ENCODE measurements around the gene ARHGAP19. TPM values are rescaled to one million over a fixed set of nuclear protein-coding genes. Genes with fewer than 3 reads are reported as not detected.

ARHGAP19 gene
- total and polyA plus RNA-seq, 2 donors (not counting 3 experiments of a cell fraction or from before 2014, with no cell fraction given), result 6.8 to 20.0 TPM

DNA sequence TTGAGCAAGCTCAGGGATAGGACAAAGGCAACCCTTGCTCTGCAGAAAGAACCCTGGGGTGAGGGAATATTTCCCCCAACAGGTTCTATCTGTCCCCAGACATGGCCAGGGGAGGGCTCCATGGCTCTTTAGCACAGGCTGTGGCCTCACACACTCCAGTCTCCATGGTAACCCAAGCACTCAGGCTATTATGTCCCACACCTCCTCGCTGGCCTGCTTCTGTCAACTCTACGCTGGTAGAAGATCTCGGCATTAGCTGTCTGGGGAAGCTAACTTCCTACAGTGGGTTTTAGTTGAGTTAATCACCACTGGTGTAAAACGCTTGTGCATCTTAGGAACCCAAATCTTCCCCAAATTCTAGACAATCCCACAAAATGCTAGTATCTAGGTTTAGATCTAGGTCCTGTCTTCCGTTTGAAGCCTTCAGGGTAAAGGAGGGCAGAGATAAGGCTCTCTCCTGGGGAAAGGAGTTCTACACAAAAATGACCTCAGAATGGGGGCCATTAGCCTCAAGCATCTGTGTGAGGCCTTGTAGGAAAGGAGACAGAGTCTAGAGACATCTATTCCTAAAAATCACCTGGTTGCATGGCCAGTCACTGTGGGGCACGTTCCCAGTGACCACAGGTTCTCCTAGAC lies 70.0 kb downstream of the ARHGAP19 start:
- Histone ChIP-seq H3K9me3 (replicated peaks; ENCODE audit: control insufficient read depth, insufficient read depth, low read length) (no peaks in the 10 kb centered on the region), H3K9ac (replicated peaks; ENCODE audit: extremely low read depth, insufficient read depth, low read length) (no peak overlapping the region), H3K27ac (ENCODE audit: insufficient read depth, low read depth, low read length) (no peak overlapping the region), H3K4me3 (replicated peaks in 1 of 3; ENCODE audit: insufficient read depth in 1 of 3, low read depth in 1 of 3, low read length in 3 of 3) (no peak overlapping the region), H3K27me3 (ENCODE audit: control insufficient read depth in 2 of 2, insufficient read depth in 2 of 2, low read length in 2 of 2) (no peaks in the 10 kb centered on the region), H3K9me1 (replicated peaks; ENCODE audit: control insufficient read depth, extremely low read depth, insufficient read depth, low read length) (no peaks in the 10 kb centered on the region), H3K4me2 (ENCODE audit: insufficient read depth, low read length) (no peak overlapping the region), H4K20me1 (replicated peaks; ENCODE audit: control insufficient read depth, extremely low read depth, insufficient read depth, low read length) (no peaks in the 10 kb centered on the region), H2AFZ (ENCODE audit: low read depth, low read length) (no peak overlapping the region), H3K36me3 (ENCODE audit: control insufficient read depth in 2 of 2, extremely low read depth in 1 of 2, insufficient read depth in 2 of 2, low read length in 2 of 2) (peaks cover 0 to 2% of the 10 kb centered on the region in 2 experiments), H3K79me2 (ENCODE audit: control insufficient read depth, insufficient read depth, low read length) (no peaks in the 10 kb centered on the region), H3K4me1 (ENCODE audit: control insufficient read depth, extremely low read depth, insufficient read depth, low read length) (peaks cover 18% of the 10 kb centered on the region)
- intact Hi-C loops (cut with micrococcal nuclease) (no loop called here), dilution Hi-C loops (cut with MboI; ENCODE audit: extremely low pct_ligation_motif_present, low sequenced_read_pairs) (no loop called here)
- DNase-seq (ENCODE audit: low read depth, low spot score) (no peak), FAIRE-seq (no peak)
- CTCF ChIA-PET, result interaction anchor here (1.5 to 6.2 kb wide), 4 partner anchors 12 to 150 kb away, joined by 3 to 47 read pairs (median 14); no protein-coding TSS in a partner anchor
- POLR2A ChIA-PET, result no interaction called here
- no peak for TF ChIP-seq MYC (IDR thresholded peaks at IDR 0.05; ENCODE audit: low read depth, low read length)
- TF ChIP-seq, protein P1, sequence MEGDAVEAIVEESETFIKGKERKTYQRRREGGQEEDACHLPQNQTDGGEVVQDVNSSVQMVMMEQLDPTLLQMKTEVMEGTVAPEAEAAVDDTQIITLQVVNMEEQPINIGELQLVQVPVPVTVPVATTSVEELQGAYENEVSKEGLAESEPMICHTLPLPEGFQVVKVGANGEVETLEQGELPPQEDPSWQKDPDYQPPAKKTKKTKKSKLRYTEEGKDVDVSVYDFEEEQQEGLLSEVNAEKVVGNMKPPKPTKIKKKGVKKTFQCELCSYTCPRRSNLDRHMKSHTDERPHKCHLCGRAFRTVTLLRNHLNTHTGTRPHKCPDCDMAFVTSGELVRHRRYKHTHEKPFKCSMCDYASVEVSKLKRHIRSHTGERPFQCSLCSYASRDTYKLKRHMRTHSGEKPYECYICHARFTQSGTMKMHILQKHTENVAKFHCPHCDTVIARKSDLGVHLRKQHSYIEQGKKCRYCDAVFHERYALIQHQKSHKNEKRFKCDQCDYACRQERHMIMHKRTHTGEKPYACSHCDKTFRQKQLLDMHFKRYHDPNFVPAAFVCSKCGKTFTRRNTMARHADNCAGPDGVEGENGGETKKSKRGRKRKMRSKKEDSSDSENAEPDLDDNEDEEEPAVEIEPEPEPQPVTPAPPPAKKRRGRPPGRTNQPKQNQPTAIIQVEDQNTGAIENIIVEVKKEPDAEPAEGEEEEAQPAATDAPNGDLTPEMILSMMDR (IDR thresholded peaks at IDR 0.05; ENCODE audit: extremely low read depth in 1 of 2, insufficient read depth in 1 of 2, low read depth in 1 of 2, low read length in 2 of 2), result no peak
- no peak for TF ChIP-seq POLR2A (IDR thresholded peaks at IDR 0.05; ENCODE audit: low read depth, low read length)
- no peak for TF ChIP-seq POLR2AphosphoS5 (IDR thresholded peaks at IDR 0.05; ENCODE audit: insufficient read depth, low read depth, low read length)
- TF ChIP-seq GATA2 (IDR thresholded peaks at IDR 0.05; ENCODE audit: insufficient read depth, insufficient read length, low read depth, low read length), result no peak
- TF ChIP-seq JUN (IDR thresholded peaks at IDR 0.05; ENCODE audit: borderline replicate concordance, insufficient read depth, insufficient read length, low read depth), result no peak
- no peak for TF ChIP-seq FOS (IDR thresholded peaks at IDR 0.05; ENCODE audit: borderline replicate concordance, insufficient read depth, low read length)
- no peak for TF ChIP-seq EZH2 (IDR thresholded peaks at IDR 0.05; ENCODE audit: borderline replicate concordance, low read depth, low read length, severe bottlenecking)
- TF ChIP-seq MAX (IDR thresholded peaks at IDR 0.05; ENCODE audit: insufficient read depth, insufficient read length), result no peak
- BruUV-seq (replicated peaks), result no TSS peak

Measured in endothelial cell of umbilical vein (primary cell).